ENCODE measurements around the gene TRABD.
A peak's percentile ranks its signal among the peaks of the same experiment; 100 is the strongest.

Gene TRABD

GRCh38 chr22:50226063-50226874, 40.6 kb downstream of the TRABD start:
- H3K9me3 Mint-ChIP-seq = no peaks in the 10 kb centered on the region
- H3K4me1 Mint-ChIP-seq = peaks cover 4 to 6% of the 10 kb centered on the region in 2 donors
- DNase-seq = no peak

GRCh38 chr22:50226875-50227165, 41.1 kb downstream of the TRABD start:
- DNase-seq (no peak), ATAC-seq (replicated peaks) (no peak)
- H3K4me1 Mint-ChIP-seq = peaks cover 4 to 6% of the 10 kb centered on the region in 2 donors
- no peaks in the 10 kb centered on the region for H3K27me3 Mint-ChIP-seq
- no peak overlapping the region for H3K27ac Mint-ChIP-seq
- no peaks in the 10 kb centered on the region for H3K9me3 Mint-ChIP-seq
- H3K36me3 Mint-ChIP-seq = peaks cover 41 to 53% of the 10 kb centered on the region in 2 donors
- no peak overlapping the region for H3K4me3 Mint-ChIP-seq

More at GRCh38 chr22:50226063-50226874, 40.6 kb downstream of the TRABD start:
- no peak overlapping the region for H3K27ac Mint-ChIP-seq
- no peak for ATAC-seq (replicated peaks)
- no peaks in the 10 kb centered on the region for H3K27me3 Mint-ChIP-seq
- H3K36me3 Mint-ChIP-seq = peaks cover 42 to 54% of the 10 kb centered on the region in 2 donors
- no peak overlapping the region for H3K4me3 Mint-ChIP-seq

- DNase-seq (no peak), ATAC-seq (replicated peaks) (no peak)
- Mint-ChIP-seq H3K4me3 (no peak overlapping the region), H3K4me1 (peaks cover 4 to 6% of the 10 kb centered on the region in 2 donors), H3K27ac (no peak overlapping the region), H3K36me3 (peaks cover 42 to 54% of the 10 kb centered on the region in 2 donors), H3K27me3 (no peaks in the 10 kb centered on the region), H3K9me3 (no peaks in the 10 kb centered on the region)
These were observed 42.0 kb downstream of the TRABD start for GRCh38 chr22:50227579-50228215.

GRCh38 chr22:50228366-50228765, 42.7 kb downstream of the TRABD start:
- Mint-ChIP-seq H3K4me1 (peaks cover 4 to 6% of the 10 kb centered on the region in 2 donors), H3K4me3 (no peak overlapping the region), H3K27me3 (no peaks in the 10 kb centered on the region), H3K36me3 (peaks cover 43 to 52% of the 10 kb centered on the region in 2 donors), H3K27ac (no peak overlapping the region), H3K9me3 (no peaks in the 10 kb centered on the region)
- DNase-seq (no peak), ATAC-seq (replicated peaks) (no peak)

GRCh38 chr22:50229370-50229769, 43.7 kb downstream of the TRABD start:
- Mint-ChIP-seq H3K4me3 (no peak overlapping the region), H3K36me3 (peaks cover 46 to 53% of the 10 kb centered on the region in 2 donors), H3K27me3 (no peaks in the 10 kb centered on the region), H3K9me3 (peaks cover under 1 to 1% of the 10 kb centered on the region in 2 donors), H3K27ac (no peak overlapping the region), H3K4me1 (peaks cover 12% of the 10 kb centered on the region in 2 donors)
- ATAC-seq (replicated peaks) (no peak), DNase-seq (no peak)

GRCh38 chr22:50232481-50233151, 46.9 kb downstream of the TRABD start:
- DNase-seq (no peak), ATAC-seq (replicated peaks) (no peak)
- no peaks in the 10 kb centered on the region for H3K27me3 Mint-ChIP-seq
- H3K4me1 Mint-ChIP-seq = peaks cover 22 to 31% of the 10 kb centered on the region in 2 donors
- peaks cover 7 to 8% of the 10 kb centered on the region in 2 donors for H3K9me3 Mint-ChIP-seq
- no peak overlapping the region for H3K4me3 Mint-ChIP-seq
- H3K36me3 Mint-ChIP-seq = peaks cover 52 to 58% of the 10 kb centered on the region in 2 donors
- no peak overlapping the region for H3K27ac Mint-ChIP-seq

GRCh38 chr22:50233223-50233622, 47.5 kb downstream of the TRABD start:
- DNase-seq (no peak), ATAC-seq (replicated peaks) (no peak)
- H3K27ac Mint-ChIP-seq = no peak overlapping the region
- H3K9me3 Mint-ChIP-seq = peaks cover 7 to 8% of the 10 kb centered on the region in 2 donors
- H3K36me3 Mint-ChIP-seq = peaks cover 56 to 63% of the 10 kb centered on the region in 2 donors
- H3K27me3 Mint-ChIP-seq = no peaks in the 10 kb centered on the region
- peaks cover 25 to 37% of the 10 kb centered on the region in 2 donors for H3K4me1 Mint-ChIP-seq
- H3K4me3 Mint-ChIP-seq = no peak overlapping the region

- H3K9me3 Mint-ChIP-seq = peaks cover 7 to 8% of the 10 kb centered on the region in 2 donors
- H3K4me1 Mint-ChIP-seq = peaks cover 31 to 45% of the 10 kb centered on the region in 2 donors
- DNase-seq = no peak
- no peak overlapping the region for H3K27ac Mint-ChIP-seq
- H3K27me3 Mint-ChIP-seq = no peaks in the 10 kb centered on the region
- ATAC-seq (replicated peaks) = no peak
- no peak overlapping the region for H3K4me3 Mint-ChIP-seq
- peaks cover 46 to 51% of the 10 kb centered on the region in 2 donors for H3K36me3 Mint-ChIP-seq
These were observed 51.2 kb downstream of the TRABD start for GRCh38 chr22:50236731-50237409.

GRCh38 chr22:50238755-50239154, 53.0 kb downstream of the TRABD start:
- no peaks in the 10 kb centered on the region for H3K27me3 Mint-ChIP-seq
- H3K9me3 Mint-ChIP-seq = peaks cover 7 to 8% of the 10 kb centered on the region in 2 donors
- peaks cover 33 to 36% of the 10 kb centered on the region in 2 donors for H3K36me3 Mint-ChIP-seq
- ATAC-seq (replicated peaks) (no peak), DNase-seq (no peak)
- no peak overlapping the region for H3K27ac Mint-ChIP-seq
- peaks cover 32 to 59% of the 10 kb centered on the region in 2 donors for H3K4me1 Mint-ChIP-seq
- H3K4me3 Mint-ChIP-seq = no peak overlapping the region

- Mint-ChIP-seq H3K27ac (no peak overlapping the region), H3K9me3 (no peaks in the 10 kb centered on the region), H3K27me3 (no peaks in the 10 kb centered on the region), H3K4me1 (peaks cover 25 to 58% of the 10 kb centered on the region in 2 donors), H3K36me3 (peaks cover 20 to 21% of the 10 kb centered on the region in 2 donors), H3K4me3 (peak overlapping the region; percentile 98 to 100)
- ATAC-seq (replicated peaks) (no peak), DNase-seq (no peak)
These were observed 56.8 kb downstream of the TRABD start for GRCh38 chr22:50242406-50242949.

GRCh38 chr22:50243685-50244419, 58.1 kb downstream of the TRABD start:
- ATAC-seq (replicated peaks) = no peak
- H3K27me3 Mint-ChIP-seq = no peaks in the 10 kb centered on the region
- peak overlapping the region; percentile 98 to 100 for H3K4me3 Mint-ChIP-seq
- H3K4me1 Mint-ChIP-seq = peaks cover 26 to 56% of the 10 kb centered on the region in 2 donors
- no peaks in the 10 kb centered on the region for H3K9me3 Mint-ChIP-seq
- no peak for DNase-seq
- peaks cover 19 to 20% of the 10 kb centered on the region in 2 donors for H3K36me3 Mint-ChIP-seq
- peak overlapping the region; percentile 100 for H3K27ac Mint-ChIP-seq

- H3K9me3 Mint-ChIP-seq = no peaks in the 10 kb centered on the region
- H3K27ac Mint-ChIP-seq = peak within 1 kb of the TSS; percentile 100
- peak within 1 kb of the TSS; percentile 98 to 100 for H3K4me3 Mint-ChIP-seq
- peaks cover 26 to 57% of the 10 kb centered on the region in 2 donors for H3K4me1 Mint-ChIP-seq
- peak; percentile 89 to 93 for ATAC-seq (replicated peaks)
- no peaks in the 10 kb centered on the region for H3K27me3 Mint-ChIP-seq
- peaks cover 19 to 20% of the 10 kb centered on the region in 2 donors for H3K36me3 Mint-ChIP-seq
- DNase-seq = peak; percentile 91
These were observed 58.9 kb downstream of the TRABD start, which contains the start of gene TUBGCP6 for GRCh38 chr22:50244420-50245213. Gene TUBGCP6 (minus strand): TSS chr22:50245023. CDS start chr22:50244459, 564 bp downstream.
